ENCODE results near the gene TMEM128. TPM values are rescaled to one million over a fixed set of nuclear protein-coding genes. Genes with fewer than 3 reads are reported as not detected.

TMEM128 gene
- total RNA-seq, 1 experiment from 2014 or later: 10.1 TPM

GRCh38 chr4:4269331-4269731 is 21.3 kb upstream of the TMEM128 start:
- no peak overlapping the region for H2AFZ ChIP-seq (ENCODE audit: low read length)
- peak overlapping the region; percentile 18; the same call in 1 of the 2 replicates for H3K27ac ChIP-seq (ENCODE audit: low read length)
- CTCF ChIA-PET: interaction anchor here (1.0 kb wide), 1 partner anchor 9 kb away, joined by 3 read pairs; no protein-coding TSS in a partner anchor
- no peaks in the 10 kb centered on the region for H3K9me2 ChIP-seq (replicated peaks; ENCODE audit: low read length)
- TF ChIP-seq EZH2 (IDR thresholded peaks at IDR 0.05; ENCODE audit: low read length, unreplicated experiment) (no peak), EZH2phosphoT487 (IDR thresholded peaks at IDR 0.05; ENCODE audit: borderline replicate concordance, low read length) (no peak)
- TF ChIP-seq, protein P1, sequence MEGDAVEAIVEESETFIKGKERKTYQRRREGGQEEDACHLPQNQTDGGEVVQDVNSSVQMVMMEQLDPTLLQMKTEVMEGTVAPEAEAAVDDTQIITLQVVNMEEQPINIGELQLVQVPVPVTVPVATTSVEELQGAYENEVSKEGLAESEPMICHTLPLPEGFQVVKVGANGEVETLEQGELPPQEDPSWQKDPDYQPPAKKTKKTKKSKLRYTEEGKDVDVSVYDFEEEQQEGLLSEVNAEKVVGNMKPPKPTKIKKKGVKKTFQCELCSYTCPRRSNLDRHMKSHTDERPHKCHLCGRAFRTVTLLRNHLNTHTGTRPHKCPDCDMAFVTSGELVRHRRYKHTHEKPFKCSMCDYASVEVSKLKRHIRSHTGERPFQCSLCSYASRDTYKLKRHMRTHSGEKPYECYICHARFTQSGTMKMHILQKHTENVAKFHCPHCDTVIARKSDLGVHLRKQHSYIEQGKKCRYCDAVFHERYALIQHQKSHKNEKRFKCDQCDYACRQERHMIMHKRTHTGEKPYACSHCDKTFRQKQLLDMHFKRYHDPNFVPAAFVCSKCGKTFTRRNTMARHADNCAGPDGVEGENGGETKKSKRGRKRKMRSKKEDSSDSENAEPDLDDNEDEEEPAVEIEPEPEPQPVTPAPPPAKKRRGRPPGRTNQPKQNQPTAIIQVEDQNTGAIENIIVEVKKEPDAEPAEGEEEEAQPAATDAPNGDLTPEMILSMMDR (conservative IDR thresholded peaks at IDR 0.05; ENCODE audit: low read depth, low read length): no peak
- ATAC-seq: no peak
- intact Hi-C loops (cut with micrococcal nuclease): no loop called here
- POLR2A ChIA-PET (ENCODE audit: unreplicated experiment): no interaction called here
- H3K36me3 ChIP-seq (ENCODE audit: low read depth, low read length): peaks cover 17% of the 10 kb centered on the region
- no peak for DNase-seq
- no peaks in the 10 kb centered on the region for H3K27me3 ChIP-seq (ENCODE audit: low read length)
- H3K4me3 ChIP-seq (ENCODE audit: low read length): no peak overlapping the region
- no TSS peak for BruUV-seq (replicated peaks)
- 0 out of 2 replicates have a peak overlapping the region, but pooled peaks have one; percentile 22 for H3K4me2 ChIP-seq (ENCODE audit: low read length)
- no peak overlapping the region for H3K9ac ChIP-seq (ENCODE audit: low read length)
- H3K79me2 ChIP-seq (ENCODE audit: low read length): no peaks in the 10 kb centered on the region
- peaks cover 10% of the 10 kb centered on the region; the same call in 1 of the 2 replicates for H3K4me1 ChIP-seq (ENCODE audit: insufficient read depth, low read length)
- no peaks in the 10 kb centered on the region for H3K9me3 ChIP-seq (ENCODE audit: low read length)
- no peaks in the 10 kb centered on the region for H3F3A ChIP-seq (ENCODE audit: low read length, unreplicated experiment)
- H4K20me1 ChIP-seq (ENCODE audit: low read length): no peaks in the 10 kb centered on the region

- Histone ChIP-seq H3K27ac (ENCODE audit: low read length) (no peak overlapping the region), H3K9me3 (ENCODE audit: low read length) (no peaks in the 10 kb centered on the region), H2AFZ (ENCODE audit: low read length) (no peak overlapping the region), H3K9ac (ENCODE audit: low read length) (no peak overlapping the region), H3K9me2 (replicated peaks; ENCODE audit: low read length) (no peaks in the 10 kb centered on the region), H3K79me2 (ENCODE audit: low read length) (no peaks in the 10 kb centered on the region), H3K4me3 (ENCODE audit: low read length) (no peak overlapping the region), H3K36me3 (ENCODE audit: low read depth, low read length) (peaks cover 17% of the 10 kb centered on the region), H3K4me1 (ENCODE audit: insufficient read depth, low read length) (peaks cover 10% of the 10 kb centered on the region; the same call in 1 of the 2 replicates), H4K20me1 (ENCODE audit: low read length) (no peaks in the 10 kb centered on the region), H3K4me2 (ENCODE audit: low read length) (no peak overlapping the region), H3K27me3 (ENCODE audit: low read length) (no peaks in the 10 kb centered on the region), H3F3A (ENCODE audit: low read length, unreplicated experiment) (no peaks in the 10 kb centered on the region)
- no peak for DNase-seq
- intact Hi-C loops (cut with micrococcal nuclease): no loop called here
- no peak for ATAC-seq
- ChIA-PET CTCF (no interaction called here), POLR2A (ENCODE audit: unreplicated experiment) (no interaction called here)
- no peak for TF ChIP-seq EZH2phosphoT487 (IDR thresholded peaks at IDR 0.05; ENCODE audit: borderline replicate concordance, low read length)
- no peak for TF ChIP-seq EZH2 (IDR thresholded peaks at IDR 0.05; ENCODE audit: low read length, unreplicated experiment)
- TF ChIP-seq, protein P1 (conservative IDR thresholded peaks at IDR 0.05; ENCODE audit: low read depth, low read length): no peak
- BruUV-seq (replicated peaks): no TSS peak
These were observed 20.8 kb upstream of the TMEM128 start for GRCh38 chr4:4268776-4269175.

DNA sequence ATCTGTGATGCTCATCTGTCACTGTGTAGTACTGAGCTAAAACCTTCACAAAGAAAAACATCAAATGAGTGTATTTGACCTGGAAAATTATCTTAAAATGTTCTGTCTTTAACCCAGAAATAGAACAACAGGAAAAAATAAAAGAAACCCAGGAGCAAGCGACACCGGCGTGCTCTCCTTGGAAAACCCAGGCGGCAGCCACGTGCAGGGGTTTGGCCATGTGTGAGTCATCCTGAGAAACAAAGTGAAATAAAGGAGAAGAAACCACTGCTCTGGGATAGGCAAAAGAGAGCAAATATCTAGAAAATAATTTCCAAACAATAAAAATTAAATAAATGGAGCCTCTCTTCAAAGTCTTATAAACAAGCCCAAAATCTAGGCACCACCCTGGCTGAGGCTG is 20.0 kb upstream of the TMEM128 start:
- no peak for DNase-seq
- CTCF ChIA-PET: no interaction called here

More for the DNA sequence above, 20.0 kb upstream of the TMEM128 start:
- H3F3A ChIP-seq (ENCODE audit: low read length, unreplicated experiment): no peaks in the 10 kb centered on the region
- H3K9ac ChIP-seq (ENCODE audit: low read length): no peak overlapping the region
- H3K9me3 ChIP-seq (ENCODE audit: low read length): no peaks in the 10 kb centered on the region
- H3K4me2 ChIP-seq (ENCODE audit: low read length): no peak overlapping the region
- no peaks in the 10 kb centered on the region for H3K79me2 ChIP-seq (ENCODE audit: low read length)
- no peak overlapping the region for H3K4me3 ChIP-seq (ENCODE audit: low read length)
- TSS peak; percentile 24 for BruUV-seq (replicated peaks)
- H2AFZ ChIP-seq (ENCODE audit: low read length): no peak overlapping the region
- intact Hi-C loops (cut with micrococcal nuclease): no loop called here
- H3K36me3 ChIP-seq (ENCODE audit: low read depth, low read length): peaks cover 15% of the 10 kb centered on the region; the same call in 1 of the 2 replicates
- TF ChIP-seq EZH2 (IDR thresholded peaks at IDR 0.05; ENCODE audit: low read length, unreplicated experiment) (no peak), EZH2phosphoT487 (IDR thresholded peaks at IDR 0.05; ENCODE audit: borderline replicate concordance, low read length) (no peak)
- TF ChIP-seq, protein P1 (conservative IDR thresholded peaks at IDR 0.05; ENCODE audit: low read depth, low read length): no peak
- H3K27ac ChIP-seq (ENCODE audit: low read length): no peak overlapping the region
- no peaks in the 10 kb centered on the region for H4K20me1 ChIP-seq (ENCODE audit: low read length)
- ATAC-seq: no peak
- H3K9me2 ChIP-seq (replicated peaks; ENCODE audit: low read length): no peaks in the 10 kb centered on the region
- no peaks in the 10 kb centered on the region for H3K27me3 ChIP-seq (ENCODE audit: low read length)
- POLR2A ChIA-PET (ENCODE audit: unreplicated experiment): no interaction called here
- peaks cover 10% of the 10 kb centered on the region; the same call in 1 of the 2 replicates for H3K4me1 ChIP-seq (ENCODE audit: insufficient read depth, low read length)

Measured in PC-3 (cell line).